Measurements from ENCODE around the gene ENKD1. TPM values are rescaled to one million over a fixed set of nuclear protein-coding genes. Genes with fewer than 3 reads are reported as not detected.

The ENKD1 gene
- total RNA-seq, 4 donors from 2014 or later = 14.5 to 21.2 (median 17.5) TPM

- H3K4me3 ChIP-seq (ENCODE audit: low read depth, poor library complexity, severe bottlenecking) = no peak overlapping the region
- WGBS, 2 donors = 53 to 55% methylated on average over 29 to 35 of the region's 35 CpGs
- TF ChIP-seq CTCF (IDR thresholded peaks at IDR 0.05) (no peak), POLR2A (IDR thresholded peaks at IDR 0.05) (no peak)
- intact Hi-C loops (cut with DNase I; ENCODE audit: low total_unique reads) = no loop called here
- DNase-seq (ENCODE audit: low spot score in 2 of 2) = no peak
These were observed 17.7 kb downstream of the ENKD1 start for GRCh38 chr16:67648764-67649407.

- DNase-seq (ENCODE audit: low spot score in 2 of 2) = no peak
- intact Hi-C loops (cut with DNase I; ENCODE audit: low total_unique reads) = no loop called here
- TF ChIP-seq CTCF (IDR thresholded peaks at IDR 0.05) = no peak
- no peak for TF ChIP-seq POLR2A (IDR thresholded peaks at IDR 0.05)
- H3K4me3 ChIP-seq (ENCODE audit: low read depth, poor library complexity, severe bottlenecking) = no peak overlapping the region
- 20 to 40% methylated on average over 27 to 44 of the region's 65 CpGs for WGBS, 2 donors
These were observed 18.3 kb downstream of the ENKD1 start for GRCh38 chr16:67648088-67648763.

- WGBS, 2 donors = 72 to 76% methylated on average over 6 to 10 of the region's 13 CpGs
- DNase-seq (ENCODE audit: low spot score in 2 of 2) = no peak
- H3K4me3 ChIP-seq (ENCODE audit: low read depth, poor library complexity, severe bottlenecking) = no peak overlapping the region
- no peak for TF ChIP-seq POLR2A (IDR thresholded peaks at IDR 0.05)
- TF ChIP-seq CTCF (IDR thresholded peaks at IDR 0.05) = no peak
- intact Hi-C loops (cut with DNase I; ENCODE audit: low total_unique reads) = no loop called here
These were observed 18.9 kb downstream of the ENKD1 start for GRCh38 chr16:67647681-67648080.

GRCh38 chr16:67647111-67647651 lies 19.4 kb downstream of the ENKD1 start:
- 64 to 67% methylated on average over 11 to 14 of the region's 15 CpGs for WGBS, 2 donors
- intact Hi-C loops (cut with DNase I; ENCODE audit: low total_unique reads) = no loop called here
- TF ChIP-seq CTCF (IDR thresholded peaks at IDR 0.05) (no peak), POLR2A (IDR thresholded peaks at IDR 0.05) (no peak)

GRCh38 chr16:67645397-67646121 lies 21.0 kb downstream of the ENKD1 start:
- TF ChIP-seq CTCF (IDR thresholded peaks at IDR 0.05) = no peak
- TF ChIP-seq POLR2A (IDR thresholded peaks at IDR 0.05) = no peak
- DNase-seq (ENCODE audit: low spot score in 2 of 2) = peak in 1 of 2 donors; percentile 84
- 73 to 74% methylated on average over 14 of the region's 15 CpGs for WGBS, 2 donors
- intact Hi-C loops (cut with DNase I; ENCODE audit: low total_unique reads) = no loop called here
- no peak overlapping the region for H3K4me3 ChIP-seq (ENCODE audit: low read depth, poor library complexity, severe bottlenecking)

More at GRCh38 chr16:67647111-67647651, 19.4 kb downstream of the ENKD1 start:
- DNase-seq (ENCODE audit: low spot score in 2 of 2) = no peak
- H3K4me3 ChIP-seq (ENCODE audit: low read depth, poor library complexity, severe bottlenecking) = no peak overlapping the region

All from lower leg skin (tissue), 4 donors.